C4-2B (cell line): ENCODE measurements around the gene PRIMPOL.

ENCODE experiments used
- CTCF ChIP-seq: fragments of 450-650 bp; conservative IDR thresholded peaks from 2 replicates; pipeline ENCODE4 v1.5.1; 2017; ENCODE audit warnings: mild to moderate bottlenecking
- ZFX ChIP-seq: fragments of 450-650 bp; IDR thresholded peaks from 2 replicates; pipeline ENCODE4 v1.6.1; 2017

DNA sequence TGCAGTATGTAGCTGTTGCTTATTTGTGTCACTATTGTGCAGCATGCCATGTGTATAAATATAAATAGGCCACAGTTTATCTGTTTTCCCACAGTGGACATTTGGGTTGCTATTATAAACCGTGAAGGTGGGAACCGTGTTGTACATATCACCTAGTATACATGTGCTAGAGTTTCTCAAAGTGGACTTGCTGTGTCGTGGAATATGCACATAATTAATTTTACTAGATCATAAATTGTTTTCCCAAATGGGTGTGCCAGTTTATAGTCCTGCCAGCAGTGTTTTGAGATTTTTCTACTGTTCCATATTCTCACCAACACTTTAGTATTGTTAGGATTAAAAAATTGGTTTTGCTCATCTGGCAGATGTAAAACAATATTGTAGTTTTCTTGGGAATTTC is 38.5 kb downstream of the PRIMPOL start:
- TF ChIP-seq CTCF (no peak), ZFX (no peak)
